OCI-LY1 (cell line): ENCODE data around the gene FUOM.

Source experiments
- H2AFZ ChIP-seq: fragments of 200-600 bp; sonication (generic), shearing (Covaris generic); 2 replicates; pipeline ENCODE4 v1.6.0; 2014; ENCODE audit warnings: antibody characterized with exemption, mild to moderate bottlenecking, low read length
- H3F3A ChIP-seq: fragments of 200-600 bp; sonication (generic), shearing (Covaris generic); 2 replicates; pipeline ENCODE4 v1.6.0; 2014; ENCODE audit warnings: mild to moderate bottlenecking, antibody characterized with exemption, low read length, moderate library complexity; ENCODE audit not compliant: insufficient read depth
- H3K27ac ChIP-seq: fragments of 200-600 bp; sonication (generic); 2 replicates; pipeline ENCODE4 v1.5.1; 2014; ENCODE audit warnings: low read length, mixed run types, mild to moderate bottlenecking, low read depth; ENCODE audit not compliant: poor library complexity, severe bottlenecking
- H3K27me3 ChIP-seq: fragments of 200-600 bp; sonication (generic); 2 replicates; pipeline ENCODE4 v1.6.0; 2014; ENCODE audit warnings: antibody characterized with exemption, mild to moderate bottlenecking, low read length, moderate library complexity; ENCODE audit not compliant: insufficient read depth
- H3K36me3 ChIP-seq: fragments of 200-600 bp; sonication (generic); 2 replicates; pipeline ENCODE4 v1.6.1; 2014; ENCODE audit warnings: mild to moderate bottlenecking, antibody characterized with exemption, low read length, moderate library complexity, mixed read lengths; ENCODE audit not compliant: insufficient read depth
- H3K4me1 ChIP-seq: fragments of 200-600 bp; sonication (generic); 2 replicates; pipeline ENCODE4 v1.5.1; 2014; ENCODE audit warnings: mild to moderate bottlenecking, low read length, moderate library complexity; ENCODE audit not compliant: insufficient read depth, severe bottlenecking
- H3K4me2 ChIP-seq: fragments of 200-600 bp; sonication (generic), shearing (Covaris generic); 2 replicates; pipeline ENCODE4 v1.6.1; 2014; ENCODE audit warnings: low read length
- H3K4me3 ChIP-seq: fragments of 200-600 bp; sonication (generic); 2 replicates; pipeline ENCODE4 v1.5.1; 2014; ENCODE audit warnings: low read length, low read depth, mild to moderate bottlenecking, mixed read lengths; ENCODE audit not compliant: poor library complexity, severe bottlenecking
- H3K79me2 ChIP-seq: fragments of 200-600 bp; shearing (Covaris generic); 2 replicates; pipeline ENCODE4 v1.6.1; 2016; ENCODE audit warnings: mixed run types, low read length, mixed read lengths; ENCODE audit not compliant: insufficient read depth
- H3K9ac ChIP-seq: fragments of 200-600 bp; sonication (generic), shearing (Covaris generic); 2 replicates; pipeline ENCODE4 v1.6.1; 2014; ENCODE audit warnings: mild to moderate bottlenecking, low read length, mixed read lengths
- H3K9me2 ChIP-seq: fragments of 200-600 bp; sonication (generic), shearing (Covaris generic); 2 replicates; pipeline ENCODE4 v1.6.1; 2014; ENCODE audit warnings: low read depth, mild to moderate bottlenecking, low read length, mixed read lengths
- H3K9me3 ChIP-seq: fragments of 200-600 bp; shearing (Covaris generic); 2 replicates; pipeline ENCODE4 v1.6.1; 2014; ENCODE audit warnings: low read length, mixed read lengths
- H4K20me1 ChIP-seq: fragments of 200-600 bp; sonication (generic), shearing (Covaris generic); 2 replicates; pipeline ENCODE4 v1.6.0; 2016; ENCODE audit warnings: mild to moderate bottlenecking, low read length; ENCODE audit not compliant: insufficient read depth
- CTCF ChIP-seq: fragments of 200-600 bp; sonication (generic), shearing (Covaris generic); IDR thresholded peaks from 2 replicates; pipeline ENCODE4 v1.5.1; 2017; ENCODE audit warnings: mild to moderate bottlenecking, antibody characterized with exemption, low read length, moderate library complexity, mixed read lengths
- EZH2 ChIP-seq: fragments of 200-600 bp; sonication (generic), shearing (Covaris generic); IDR thresholded peaks from 2 replicates; pipeline ENCODE4 v1.8.0; 2017; ENCODE audit warnings: borderline replicate concordance, mixed run types, mild to moderate bottlenecking, antibody characterized with exemption, low read length, moderate library complexity, mixed read lengths

The FUOM gene

GRCh38 chr10:133349577-133350011 lies 8.2 kb downstream of the FUOM start:
- no peaks in the 10 kb centered on the region for H4K20me1 ChIP-seq
- H3K9me3 ChIP-seq: no peaks in the 10 kb centered on the region

GRCh38 chr10:133349160-133349568 lies 8.7 kb downstream of the FUOM start:
- Histone ChIP-seq H3K9ac (no peak overlapping the region), H4K20me1 (no peaks in the 10 kb centered on the region), H3F3A (no peaks in the 10 kb centered on the region), H3K27me3 (peaks cover 8% of the 10 kb centered on the region; the same call in 1 of the 2 replicates), H3K4me2 (no peak overlapping the region), H3K36me3 (no peaks in the 10 kb centered on the region), H2AFZ (no peak overlapping the region), H3K79me2 (no peaks in the 10 kb centered on the region), H3K9me2 (no peaks in the 10 kb centered on the region), H3K27ac (no peak overlapping the region), H3K4me3 (no peak overlapping the region), H3K9me3 (no peaks in the 10 kb centered on the region), H3K4me1 (no peaks in the 10 kb centered on the region)
- TF ChIP-seq EZH2 (no peak), CTCF (no peak)

More at GRCh38 chr10:133349577-133350011, 8.2 kb downstream of the FUOM start:
- H3F3A ChIP-seq: no peaks in the 10 kb centered on the region
- no peak overlapping the region for H3K9ac ChIP-seq
- no peaks in the 10 kb centered on the region for H3K4me1 ChIP-seq
- TF ChIP-seq CTCF: no peak
- H3K36me3 ChIP-seq: no peaks in the 10 kb centered on the region
- H3K27me3 ChIP-seq: peaks cover 8% of the 10 kb centered on the region; the same call in 1 of the 2 replicates
- H3K4me3 ChIP-seq: no peak overlapping the region
- H3K4me2 ChIP-seq: no peak overlapping the region
- no peak overlapping the region for H2AFZ ChIP-seq
- H3K27ac ChIP-seq: no peak overlapping the region
- no peaks in the 10 kb centered on the region for H3K9me2 ChIP-seq
- H3K79me2 ChIP-seq: no peaks in the 10 kb centered on the region

GRCh38 chr10:133347710-133348517 lies 9.9 kb downstream of the FUOM start:
- Histone ChIP-seq H4K20me1 (no peaks in the 10 kb centered on the region), H3K9me3 (no peaks in the 10 kb centered on the region), H2AFZ (no peak overlapping the region), H3K27ac (no peak overlapping the region), H3K36me3 (no peaks in the 10 kb centered on the region), H3K4me3 (no peak overlapping the region), H3K9ac (no peak overlapping the region), H3K9me2 (no peaks in the 10 kb centered on the region), H3K4me2 (no peak overlapping the region), H3F3A (no peaks in the 10 kb centered on the region), H3K79me2 (no peaks in the 10 kb centered on the region), H3K4me1 (no peaks in the 10 kb centered on the region), H3K27me3 (peaks cover 8% of the 10 kb centered on the region; the same call in 1 of the 2 replicates)
- no peak for TF ChIP-seq CTCF
- no peak for TF ChIP-seq EZH2
